NCI-H1930 (cell line): ENCODE results near the gene GARNL3.

Experiments used
- DNase-seq, 2 experiments: peaks; one replicate each; lab custom pipeline; 2025; lab: John Stamatoyannopoulos, UW

Gene GARNL3

GRCh38 chr9:127405344-127406125 is 141.0 kb downstream of the GARNL3 start:
- no peak for DNase-seq

GRCh38 chr9:127406799-127407491 is 142.4 kb downstream of the GARNL3 start:
- no peak for DNase-seq

- no peak for DNase-seq
Measured at GRCh38 chr9:127407492-127407843, 142.9 kb downstream of the GARNL3 start.

DNA sequence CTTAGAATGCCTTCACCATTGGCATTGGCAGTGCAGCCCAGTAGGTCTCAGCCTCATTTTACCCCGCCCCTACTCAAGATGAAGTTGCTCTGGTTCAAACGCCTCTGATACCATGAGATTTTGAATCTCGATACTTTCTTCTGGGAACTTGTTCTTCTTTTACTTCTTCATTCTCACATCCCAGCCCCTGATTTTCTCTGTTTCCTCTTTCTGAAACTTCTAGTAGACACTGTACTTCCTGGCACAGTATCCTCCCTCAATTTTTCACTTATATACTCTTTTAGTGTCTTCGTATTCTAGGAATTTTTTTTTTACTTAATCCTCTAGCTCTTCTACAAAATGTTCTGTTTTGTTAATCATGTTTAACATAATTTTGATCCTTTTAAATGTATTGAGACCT is 146.5 kb downstream of the GARNL3 start:
- DNase-seq, result no peak

- DNase-seq, result no peak
Measured at GRCh38 chr9:127415141-127415540, 150.6 kb downstream of the GARNL3 start.

GRCh38 chr9:127415657-127416056 is 151.1 kb downstream of the GARNL3 start:
- DNase-seq, result no peak

GRCh38 chr9:127417131-127418036 is 152.8 kb downstream of the GARNL3 start:
- DNase-seq, result no peak

DNA sequence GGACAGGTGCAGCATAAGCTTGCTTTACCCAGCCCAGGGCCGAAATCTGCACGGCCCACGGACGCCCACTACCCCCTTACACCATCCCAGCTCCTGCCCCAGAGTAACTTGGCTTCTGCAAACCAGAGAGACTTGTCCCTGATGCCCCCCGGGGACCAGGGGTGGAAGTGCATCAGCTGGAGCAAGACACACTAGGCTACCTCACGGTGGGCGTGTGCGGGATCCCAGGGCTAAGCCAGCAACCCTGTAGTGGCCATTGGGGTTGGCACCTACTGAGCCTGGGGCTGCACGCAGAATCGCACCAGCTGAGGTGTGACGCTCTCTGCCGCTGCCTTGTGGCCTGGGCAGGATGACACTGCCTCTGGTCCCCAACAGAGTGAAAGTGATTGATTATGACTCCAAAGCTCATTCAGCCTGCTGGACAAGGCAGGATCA is 153.5 kb downstream of the GARNL3 start:
- peak in 1 of 2 experiments; percentile 13 for DNase-seq

GRCh38 chr9:127419348-127419747 is 154.8 kb downstream of the GARNL3 start:
- DNase-seq, result no peak

DNA sequence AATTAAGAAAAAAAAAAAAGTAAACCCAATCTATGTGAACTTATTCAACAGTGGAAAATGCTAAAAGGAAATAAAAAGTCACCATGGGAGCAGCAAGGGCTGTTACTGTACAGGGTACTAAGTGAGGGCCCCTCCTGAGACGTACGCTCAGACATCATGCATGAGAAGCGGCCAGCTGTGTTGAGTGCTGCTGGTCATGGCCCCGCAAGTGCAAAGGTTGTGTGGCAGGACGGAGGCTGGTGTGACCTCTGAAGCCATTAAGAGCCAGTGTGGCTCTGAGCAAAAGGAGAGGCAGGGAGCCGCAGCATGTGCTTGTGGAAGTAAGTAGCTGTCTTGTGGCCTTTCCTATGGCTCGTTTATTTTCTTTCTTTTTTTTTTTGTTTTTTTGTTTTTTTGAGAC is 156.5 kb downstream of the GARNL3 start:
- DNase-seq, result no peak

DNA sequence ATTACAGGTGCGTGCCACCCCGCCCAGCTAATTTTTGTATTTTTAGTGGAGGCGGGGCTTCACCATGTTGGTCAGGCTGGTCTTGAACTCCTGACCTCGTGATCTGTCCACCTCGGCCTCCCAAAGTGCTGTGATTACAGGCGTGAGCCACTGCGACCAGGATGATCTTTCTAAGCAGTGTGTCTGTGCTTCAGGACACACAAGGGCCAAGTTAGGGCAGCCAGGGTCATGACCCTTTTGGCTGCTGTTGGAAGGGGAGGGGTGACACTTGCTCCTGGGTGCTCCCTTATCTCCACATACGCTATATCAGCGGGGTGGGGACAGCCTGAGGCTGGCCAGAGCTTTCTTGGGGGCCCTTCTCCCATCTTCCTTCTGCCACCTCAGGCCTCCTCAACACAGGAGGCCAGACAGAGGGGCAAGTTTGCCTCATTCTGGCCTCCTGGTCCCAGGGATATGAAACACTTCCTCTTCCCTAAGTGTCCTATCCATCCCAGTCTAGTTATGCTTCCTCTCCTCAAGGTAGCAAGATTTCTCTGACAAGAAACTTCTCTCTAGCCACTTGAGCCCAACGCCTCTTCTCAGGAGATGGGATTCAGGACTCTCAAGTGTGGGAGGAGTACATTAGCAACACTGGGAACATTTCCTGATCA is 157.7 kb downstream of the GARNL3 start:
- DNase-seq, result no peak

DNA sequence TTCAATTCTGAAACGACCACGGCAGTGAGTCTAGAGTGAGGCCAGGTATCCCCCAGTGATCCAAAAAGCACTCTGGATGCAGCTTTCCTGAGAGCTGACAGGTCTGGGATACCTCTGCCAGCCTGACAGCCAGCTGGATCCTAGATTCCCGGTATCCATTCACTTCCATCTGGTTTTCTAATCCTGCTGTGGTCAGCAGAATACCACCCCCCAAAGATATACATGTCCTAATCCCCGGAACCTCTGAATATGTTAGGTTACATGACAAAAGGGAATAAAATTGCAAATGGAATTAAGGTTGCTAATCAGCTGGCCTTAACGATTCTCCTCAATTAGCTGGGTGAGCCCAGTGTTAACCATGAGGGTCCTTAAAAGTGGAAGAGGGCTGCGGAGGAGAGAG is 158.2 kb downstream of the GARNL3 start:
- no peak for DNase-seq

GRCh38 chr9:127423476-127423933 is 158.9 kb downstream of the GARNL3 start:
- no peak for DNase-seq

- DNase-seq, result peak; percentile 83 to 87
Measured at GRCh38 chr9:127423934-127424675, 159.5 kb downstream of the GARNL3 start, which contains the start of gene ZNF79. TSS of gene ZNF79 (plus strand) at chr9:127424382. CDS start at chr9:127424788, 406 bp downstream.

DNA sequence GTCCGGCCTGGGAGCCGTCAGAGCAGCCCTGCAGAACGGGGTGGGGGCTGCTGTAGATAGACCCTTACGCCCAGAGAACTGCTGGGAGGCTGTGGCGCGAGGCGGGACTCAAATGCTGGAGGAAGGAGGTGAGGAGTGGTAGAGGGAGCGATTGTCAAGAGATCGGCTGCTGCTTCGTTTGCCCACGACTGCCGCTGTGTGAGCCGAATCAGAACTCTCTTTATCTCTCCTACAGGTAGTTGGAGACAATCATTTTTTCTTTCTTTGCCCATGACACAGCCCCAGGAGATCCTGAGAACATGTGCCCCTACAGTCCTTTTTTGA is 160.1 kb downstream of the GARNL3 start:
- DNase-seq, result no peak

DNA sequence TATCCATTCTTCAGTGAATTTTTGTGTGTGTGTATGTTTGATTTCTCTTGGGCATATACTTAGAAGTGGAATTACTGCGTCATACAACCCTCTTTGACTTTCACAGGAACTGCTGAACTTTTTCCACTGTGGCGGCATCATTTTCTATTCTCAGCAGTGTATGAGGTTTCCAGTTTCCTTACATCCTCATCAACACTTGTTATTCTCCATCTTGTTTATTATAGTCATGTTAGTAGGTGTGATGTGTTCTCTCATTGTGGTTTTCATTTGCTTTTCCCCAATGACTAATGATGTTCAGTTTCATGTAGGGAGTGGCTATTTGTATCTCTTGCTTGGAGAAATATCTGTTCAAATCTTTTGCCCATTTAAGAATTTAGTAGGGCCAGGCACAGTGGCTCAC is 162.2 kb downstream of the GARNL3 start:
- DNase-seq, result no peak

DNA sequence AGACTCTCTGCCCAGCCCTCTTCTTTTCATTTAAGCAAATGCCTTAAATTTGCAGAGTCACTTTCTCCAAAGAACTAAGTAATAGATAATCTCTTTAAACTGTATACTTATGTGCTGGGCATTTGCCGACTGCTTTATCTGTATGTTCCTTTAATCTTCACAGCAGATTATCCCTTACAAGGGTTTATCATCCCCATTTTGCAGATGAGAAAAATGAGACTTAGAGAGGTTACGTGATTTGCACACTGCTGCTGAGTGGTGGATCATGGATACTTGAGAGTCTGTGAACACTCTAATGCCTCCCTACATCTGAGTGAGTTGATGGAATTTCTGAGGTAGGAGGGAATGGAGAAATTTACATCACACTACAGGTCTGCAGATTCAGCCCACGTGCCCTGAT is 163.8 kb downstream of the GARNL3 start:
- DNase-seq, result no peak

GRCh38 chr9:127430415-127430814 is 165.8 kb downstream of the GARNL3 start:
- no peak for DNase-seq

- DNase-seq, result no peak
Measured at GRCh38 chr9:127437497-127438264, 173.1 kb downstream of the GARNL3 start.

DNA sequence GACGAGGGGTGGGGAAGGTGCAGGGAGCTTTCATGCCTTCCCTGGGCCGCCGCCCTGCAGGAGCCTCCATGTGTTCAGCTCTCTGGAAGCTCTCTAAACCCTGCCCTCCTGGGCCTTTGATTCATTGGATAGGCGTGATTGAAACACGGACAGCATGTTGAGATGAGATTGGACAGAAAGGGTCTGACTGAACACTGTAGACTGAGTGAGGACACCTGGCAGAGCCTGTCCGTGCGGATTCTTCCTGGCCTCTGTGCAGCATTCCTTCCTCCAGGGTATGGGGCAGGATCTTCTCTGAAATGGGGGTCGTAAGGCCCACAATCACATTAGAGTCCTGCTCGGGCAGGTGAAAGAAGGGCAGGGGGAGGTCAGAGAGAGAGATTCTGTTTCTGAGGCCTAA is 173.8 kb downstream of the GARNL3 start:
- no peak for DNase-seq
